ENCODE results near the gene RAI1.

RAI1 gene

DNA sequence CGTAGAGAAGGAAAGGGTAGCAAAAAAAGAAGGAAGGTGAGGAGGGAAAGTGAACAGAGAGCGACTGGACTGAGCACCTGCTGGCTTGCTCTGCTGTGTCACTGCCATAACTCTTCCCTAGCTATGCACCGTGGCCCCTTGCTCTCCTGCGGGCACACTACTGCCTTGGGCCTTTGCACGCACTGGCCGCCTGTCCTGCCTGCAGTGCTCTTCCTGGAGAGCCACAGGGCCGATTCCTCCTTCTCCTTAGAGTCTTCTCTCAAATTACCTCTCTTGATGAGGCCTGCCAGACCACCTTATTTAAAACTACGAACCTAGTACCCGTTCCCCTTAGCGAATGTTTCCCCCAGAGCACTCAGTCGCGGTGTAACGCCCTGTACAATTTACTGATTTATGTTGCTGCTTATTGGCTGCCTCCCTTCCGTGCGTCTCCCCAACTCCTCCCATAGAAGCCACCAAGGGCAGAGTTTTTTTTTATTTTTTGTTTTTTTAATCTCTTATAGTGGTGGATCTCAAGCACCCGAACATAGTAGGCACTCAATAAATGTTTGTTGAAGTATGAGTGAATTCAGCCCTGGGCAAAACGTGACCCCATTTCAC, 70.3 kb downstream of the RAI1 start:
- no peak for DNase-seq (ENCODE audit: low spot score)

DNA sequence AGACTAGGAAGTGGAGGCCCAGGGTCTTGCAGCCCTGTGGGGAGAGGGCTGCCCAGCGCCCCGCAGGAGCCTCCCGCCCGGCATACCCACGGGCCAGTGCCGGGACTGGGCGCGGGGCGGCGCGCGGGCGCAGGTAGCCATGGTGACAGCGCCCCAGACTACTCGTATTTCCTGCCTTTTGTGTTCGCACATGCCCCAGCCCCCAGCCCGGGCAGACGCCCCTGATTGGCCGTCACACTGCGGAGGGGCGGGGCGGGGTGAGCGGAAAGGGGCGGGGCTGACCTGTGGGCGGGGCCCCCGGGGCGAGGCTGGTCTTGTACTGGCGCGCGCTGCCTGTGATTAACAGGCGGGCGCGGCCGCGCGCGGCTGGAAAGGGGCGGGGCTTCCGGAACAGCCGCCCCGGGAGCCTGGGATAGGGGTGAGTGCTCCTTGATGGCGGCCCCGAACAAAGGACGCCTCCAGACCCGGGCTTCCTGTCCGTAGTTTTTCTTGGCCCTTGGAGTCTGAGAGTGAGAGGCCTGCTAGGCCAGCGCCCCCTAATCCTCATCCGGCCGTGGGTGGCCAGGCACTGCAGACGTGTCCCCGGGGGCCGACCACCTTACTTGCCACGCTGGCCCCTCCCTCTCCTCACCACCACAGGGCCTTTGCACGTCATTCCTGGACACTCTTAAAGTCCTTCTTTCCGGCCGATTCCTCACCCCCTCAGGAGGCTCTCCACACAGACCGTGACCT, 71.0 kb downstream of the RAI1 start:
- DNase-seq (ENCODE audit: low spot score): peak; percentile 100

DNA sequence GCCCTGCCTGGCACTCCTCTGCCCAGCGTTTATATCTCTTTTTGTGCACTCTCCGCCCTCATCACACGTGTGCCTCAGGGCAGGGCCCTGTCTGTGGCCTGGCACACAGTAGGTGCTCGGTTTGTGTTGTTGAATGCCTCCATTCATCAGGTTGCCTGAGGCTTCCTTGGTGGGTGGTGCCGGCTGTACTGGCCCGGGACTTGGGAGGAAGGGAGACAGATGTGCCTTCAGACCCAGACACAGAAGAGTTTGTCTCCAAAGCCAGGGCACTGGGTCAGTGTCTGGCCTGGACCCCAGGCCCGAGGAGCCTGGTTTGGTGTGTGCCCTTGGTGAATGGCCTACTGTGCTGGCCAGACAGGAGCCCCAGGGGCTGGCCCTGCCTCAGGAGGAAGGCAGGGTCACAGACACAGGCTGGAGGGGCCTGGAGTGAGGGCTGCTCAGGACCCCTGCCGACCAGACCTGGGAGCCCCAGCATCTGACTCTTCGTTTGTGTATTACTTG, 71.6 kb downstream of the RAI1 start:
- DNase-seq (ENCODE audit: low spot score): no peak

DNA sequence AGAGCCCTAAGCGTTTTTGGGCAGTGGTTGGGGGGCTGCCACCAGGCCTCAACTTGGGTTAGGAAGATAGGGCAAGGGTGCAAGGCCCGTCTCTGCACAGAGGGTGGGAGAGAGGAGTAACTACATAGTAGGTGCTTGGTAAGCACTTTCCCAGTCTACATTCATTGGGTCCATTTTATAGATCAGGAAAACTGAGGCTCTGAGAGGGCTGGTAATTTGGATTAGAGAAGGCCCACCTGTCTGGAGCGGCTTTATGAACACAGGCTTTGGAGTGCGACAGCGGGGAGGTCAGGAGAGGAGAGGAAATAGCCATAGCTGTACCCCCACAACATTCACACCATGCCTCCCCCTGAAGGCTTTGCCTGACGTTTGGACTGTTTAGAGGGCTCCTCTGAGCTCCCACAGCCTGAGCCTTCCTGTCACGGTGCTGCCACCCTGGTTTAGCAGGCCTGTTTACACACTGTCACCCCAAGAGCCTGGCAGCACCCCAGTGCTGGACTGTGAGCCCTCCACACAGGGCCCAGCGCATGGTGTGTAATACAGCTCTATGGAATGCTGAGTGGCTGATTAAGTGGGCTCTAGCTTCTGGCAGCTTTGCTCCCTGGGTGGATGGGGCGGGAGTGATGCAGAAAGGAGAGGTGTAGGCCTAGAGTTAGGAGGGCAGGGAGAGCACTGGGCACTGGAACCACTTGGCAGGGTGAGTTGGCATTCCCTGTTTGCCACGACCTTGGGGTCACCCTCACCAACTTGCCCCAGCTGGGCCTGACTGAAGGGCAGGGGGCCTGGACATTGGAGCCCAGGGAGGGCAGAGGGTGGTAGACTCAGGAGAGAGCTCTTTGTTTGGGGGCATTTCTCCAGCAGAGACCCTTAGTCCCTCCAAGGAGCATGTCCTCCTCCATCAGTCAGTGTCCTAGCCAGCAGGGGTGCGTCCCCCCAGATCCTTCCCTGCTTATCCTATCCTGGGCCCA, 73.7 kb downstream of the RAI1 start:
- no peak for DNase-seq (ENCODE audit: low spot score)

DNA sequence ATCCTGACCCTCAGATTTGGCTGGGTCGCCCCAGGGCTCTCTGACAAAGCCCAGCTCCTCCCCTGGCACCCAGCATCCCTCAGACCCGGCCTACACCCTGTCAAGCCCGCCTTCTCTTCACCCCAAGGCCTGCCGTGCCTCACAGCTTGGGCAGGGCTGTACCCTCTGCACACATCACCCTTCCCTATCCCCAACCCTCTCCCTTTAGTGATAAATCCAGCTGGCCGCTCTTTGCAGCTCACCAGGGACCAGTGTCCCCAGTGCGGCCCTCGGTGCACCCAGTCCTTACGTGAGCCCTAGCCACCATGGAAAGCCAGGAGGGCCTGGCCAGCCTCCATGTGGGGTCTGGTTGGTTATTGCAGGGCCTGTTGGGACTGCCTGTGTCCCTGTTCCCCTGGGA, 74.5 kb downstream of the RAI1 start:
- DNase-seq (ENCODE audit: low spot score): no peak

DNA sequence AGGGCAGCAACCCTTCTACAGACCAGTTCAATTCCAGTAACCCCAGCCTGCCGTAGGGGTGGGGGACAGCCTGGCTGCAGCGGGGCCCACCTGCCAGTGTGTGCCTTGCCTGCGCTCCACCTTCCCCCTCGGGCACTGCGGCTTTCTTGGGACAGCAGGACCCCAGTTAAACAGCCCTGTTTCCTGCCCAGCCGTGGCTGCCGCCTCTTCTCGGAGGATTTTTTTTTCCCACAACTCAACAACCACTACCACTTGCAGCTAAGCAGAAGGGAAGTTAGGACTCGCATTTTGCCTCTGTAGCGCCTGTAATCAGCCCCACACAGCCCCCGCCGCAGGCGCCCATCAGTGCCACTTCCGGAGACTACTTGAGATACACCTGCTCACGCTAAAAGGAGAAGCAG, 76.1 kb downstream of the RAI1 start:
- DNase-seq (ENCODE audit: low spot score): no peak

DNA sequence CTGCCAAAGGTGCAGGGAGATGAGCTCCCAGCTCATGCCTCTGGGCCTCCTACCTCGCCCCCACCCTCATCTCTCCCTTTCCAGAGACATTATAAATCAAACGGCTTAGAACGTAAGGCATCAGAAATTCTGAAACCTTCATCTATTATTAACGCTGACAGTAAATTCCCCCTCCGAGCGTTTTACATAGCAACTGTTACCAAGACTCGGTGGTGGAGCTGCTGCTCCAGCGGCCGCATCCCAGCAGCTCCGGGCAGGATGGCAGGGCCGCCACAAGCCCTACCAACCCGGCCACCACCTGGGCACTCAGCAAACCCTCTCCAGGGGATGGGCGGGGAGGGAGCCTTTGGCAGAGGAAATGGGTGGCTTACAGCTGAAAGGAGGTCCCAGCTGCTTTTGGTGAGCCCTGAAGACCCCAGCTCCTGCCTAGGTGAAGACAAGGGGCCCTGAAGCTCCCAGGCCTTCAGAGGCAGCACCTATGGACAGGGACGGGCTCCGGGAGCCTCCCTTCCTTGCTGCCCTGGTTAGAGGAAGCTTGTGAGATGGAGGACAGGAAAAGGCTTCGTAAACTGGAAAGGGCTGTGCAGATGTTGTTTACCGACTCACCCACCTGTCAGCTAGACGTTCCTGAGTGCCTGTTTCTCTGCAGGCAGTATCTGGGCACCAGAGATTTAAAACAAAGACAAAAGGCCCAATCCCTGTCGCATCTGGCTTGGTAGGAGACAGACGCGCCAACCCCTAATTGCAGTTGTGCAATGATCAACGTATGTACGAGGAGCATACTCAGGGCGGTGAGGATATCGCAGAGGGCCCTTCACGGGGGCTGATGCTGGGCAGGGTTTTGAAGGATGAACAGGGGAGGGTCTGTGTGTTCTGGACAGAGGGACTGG, 76.9 kb downstream of the RAI1 start:
- DNase-seq (ENCODE audit: low spot score): no peak

DNA sequence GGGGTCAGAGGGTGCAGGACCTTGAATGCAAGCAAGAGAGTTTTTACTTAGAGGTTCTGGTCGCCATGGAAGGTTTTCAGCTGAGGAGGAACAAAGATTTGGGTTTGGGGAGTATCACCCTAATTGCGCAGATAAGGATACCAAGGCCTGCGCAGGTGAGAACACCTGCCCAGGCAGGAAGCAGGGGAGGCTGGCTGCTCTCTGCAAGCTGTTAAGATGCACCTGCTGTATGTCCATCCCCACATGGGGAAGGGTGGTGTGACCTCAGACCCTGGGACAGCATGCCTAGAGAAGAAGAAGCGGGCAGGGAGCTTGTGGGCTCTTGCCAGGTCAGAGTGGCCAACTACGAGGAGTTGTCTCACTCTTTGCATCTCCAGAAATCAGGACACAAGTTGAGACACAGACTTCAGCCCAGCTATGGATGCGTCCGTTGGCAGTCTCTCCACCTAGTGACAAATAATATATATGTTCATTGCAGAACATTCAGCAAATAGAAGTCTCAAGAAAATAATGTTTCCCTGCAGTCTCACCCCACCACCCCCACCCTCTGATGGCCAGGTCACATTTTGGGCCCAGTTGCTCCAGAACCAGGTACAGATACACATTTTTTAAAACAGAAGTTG, 77.8 kb downstream of the RAI1 start:
- no peak for DNase-seq (ENCODE audit: low spot score)

DNA sequence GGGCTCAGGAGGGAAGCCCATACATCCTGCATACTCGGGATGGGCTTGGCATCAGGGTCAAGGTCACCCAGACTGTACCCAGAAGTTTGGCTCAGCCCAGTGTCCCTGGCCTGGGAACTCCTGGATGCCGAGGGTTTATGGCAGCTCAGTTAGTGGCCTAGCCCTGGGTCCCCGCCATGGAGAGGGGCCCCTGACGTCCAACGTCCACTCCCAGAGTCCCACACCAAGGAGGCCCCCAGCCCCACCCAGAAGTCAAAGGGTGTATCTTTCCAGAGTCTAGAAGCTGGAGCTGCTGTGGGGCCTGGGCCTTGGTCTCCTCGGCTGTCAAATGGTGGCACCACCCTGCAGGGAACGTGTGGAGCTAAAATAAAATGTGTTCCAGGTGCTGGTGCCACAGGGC, 79.1 kb downstream of the RAI1 start:
- no peak for DNase-seq (ENCODE audit: low spot score)

DNA sequence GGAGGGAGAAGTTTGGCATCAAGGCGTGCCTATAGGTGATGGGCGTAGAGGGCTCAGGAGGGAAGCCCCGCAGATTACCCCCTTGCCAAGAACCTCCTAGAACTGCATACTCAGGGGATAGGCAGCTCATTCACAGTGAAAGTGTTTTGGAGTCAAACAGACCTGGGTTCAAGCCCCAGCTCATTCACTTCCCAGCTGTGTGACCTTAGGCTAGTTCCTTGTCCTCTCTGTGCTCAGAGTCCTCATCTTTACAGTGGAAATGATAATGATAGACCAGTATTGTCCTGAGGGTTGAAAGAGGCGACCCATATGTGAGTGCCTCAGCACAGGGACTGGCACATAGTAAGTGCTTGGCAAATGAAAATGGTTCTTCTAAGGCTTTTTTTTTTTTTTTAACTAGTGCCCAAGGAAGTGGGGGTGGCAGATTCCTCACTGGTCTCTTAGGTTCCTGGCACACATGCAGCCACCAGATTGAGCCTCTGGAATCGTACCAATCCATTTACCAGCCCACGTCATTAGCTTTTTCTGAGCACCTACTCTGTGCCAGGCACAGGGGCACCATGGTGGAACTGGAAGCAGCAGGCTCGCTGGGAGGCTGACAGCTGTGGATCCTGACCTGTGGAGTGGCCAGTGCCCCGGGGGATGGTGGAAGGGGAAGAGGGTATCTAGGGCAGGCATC, 79.8 kb downstream of the RAI1 start:
- DNase-seq (ENCODE audit: low spot score): no peak

DNA sequence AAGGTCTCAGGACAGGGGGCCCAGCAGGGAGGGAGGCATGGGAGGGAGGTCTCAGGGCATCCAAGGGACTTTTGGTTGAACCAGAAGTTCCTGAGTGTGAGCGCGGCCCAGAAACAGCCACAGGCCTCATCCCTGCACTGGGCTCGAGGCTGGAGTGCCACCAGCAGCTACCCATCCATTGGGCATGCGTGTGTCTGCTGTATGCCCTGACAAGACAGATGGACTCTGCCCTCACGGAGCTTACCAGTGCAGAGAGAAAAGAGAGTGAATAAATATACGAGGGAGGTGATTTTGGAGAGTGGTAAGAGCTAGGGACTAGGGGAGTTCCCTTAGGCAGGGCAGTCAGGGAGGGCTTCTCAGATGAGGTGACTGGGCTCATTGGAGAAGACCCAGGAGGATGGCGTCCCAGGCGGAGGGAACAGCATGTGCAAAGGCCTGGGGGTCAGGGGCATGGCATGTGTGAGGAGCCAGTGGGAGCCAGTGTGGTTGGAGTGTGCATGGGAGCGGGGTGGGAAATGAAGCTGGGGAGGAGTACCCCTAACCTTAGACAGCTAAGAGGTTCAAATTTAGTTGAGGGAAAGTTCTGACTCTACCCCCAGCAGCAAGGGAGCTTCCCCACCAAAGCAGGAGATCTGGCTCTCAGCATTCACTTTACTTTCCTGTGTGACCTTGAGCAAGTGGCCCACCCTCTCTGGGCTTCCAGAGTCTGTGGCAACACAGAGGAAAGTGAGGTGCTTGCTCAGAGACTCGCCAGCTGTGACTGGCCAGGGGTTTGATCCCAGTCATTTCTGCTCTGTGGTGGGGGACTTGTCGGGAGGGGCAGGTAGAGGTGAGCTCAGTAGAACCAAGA, 80.9 kb downstream of the RAI1 start:
- DNase-seq (ENCODE audit: low spot score): no peak

DNA sequence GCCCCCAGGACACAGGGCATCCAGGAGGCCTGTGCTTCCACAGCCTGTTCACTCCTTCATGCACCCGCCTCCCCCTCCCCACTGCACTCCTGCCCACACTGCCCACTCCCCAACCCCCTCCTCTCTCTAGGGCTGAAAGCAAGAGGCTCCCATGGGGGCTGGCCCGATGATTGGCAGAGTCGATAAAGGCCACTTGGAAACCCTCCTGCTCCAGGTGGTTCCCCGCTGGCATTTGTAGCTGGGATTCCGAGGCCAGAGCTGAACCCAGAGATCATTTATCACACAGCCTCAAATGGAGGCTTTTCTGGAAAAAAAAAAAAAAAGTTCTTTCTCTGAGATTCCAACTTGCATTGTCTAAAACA, 81.5 kb downstream of the RAI1 start:
- no peak for DNase-seq (ENCODE audit: low spot score)

DNA sequence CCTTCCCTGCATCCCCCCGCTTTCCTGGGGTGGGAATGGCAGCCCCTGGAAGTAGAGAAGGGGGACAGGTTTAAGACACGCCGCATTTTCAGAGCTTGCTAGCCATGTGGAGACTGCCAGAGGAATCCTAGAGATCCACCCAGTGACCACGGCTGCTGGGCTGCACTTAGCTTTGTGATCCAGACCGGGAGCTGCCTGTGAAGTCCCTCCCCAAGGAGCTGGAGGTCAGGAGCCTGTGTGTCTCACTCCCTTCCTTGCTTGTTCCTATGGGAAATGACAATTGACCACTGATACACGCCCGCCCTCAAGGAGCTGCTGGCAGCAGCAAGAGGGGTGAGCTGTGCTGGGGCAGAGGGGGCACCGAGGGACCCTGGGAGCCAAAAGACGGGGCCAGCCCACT, 81.9 kb downstream of the RAI1 start:
- no peak for DNase-seq (ENCODE audit: low spot score)

DNA sequence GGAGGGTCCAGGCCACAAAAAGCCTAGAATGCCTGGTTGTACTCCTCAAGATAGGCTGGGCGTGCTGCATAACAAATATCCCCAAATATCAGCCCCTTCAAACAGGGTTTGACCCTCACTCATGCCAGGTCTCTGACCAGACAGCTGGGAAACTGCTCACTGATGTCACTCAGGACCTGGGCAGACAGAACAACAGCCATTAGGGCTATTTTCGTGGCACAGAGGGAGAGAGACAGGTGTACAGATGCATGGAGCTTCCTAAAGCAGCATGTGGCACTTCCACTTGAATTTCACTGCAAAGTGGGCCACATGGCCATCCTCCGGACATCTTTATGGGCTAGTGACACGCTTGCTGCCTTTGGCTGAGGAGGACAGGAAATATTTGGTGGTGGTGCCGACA, 82.5 kb downstream of the RAI1 start:
- no peak for DNase-seq (ENCODE audit: low spot score)

DNA sequence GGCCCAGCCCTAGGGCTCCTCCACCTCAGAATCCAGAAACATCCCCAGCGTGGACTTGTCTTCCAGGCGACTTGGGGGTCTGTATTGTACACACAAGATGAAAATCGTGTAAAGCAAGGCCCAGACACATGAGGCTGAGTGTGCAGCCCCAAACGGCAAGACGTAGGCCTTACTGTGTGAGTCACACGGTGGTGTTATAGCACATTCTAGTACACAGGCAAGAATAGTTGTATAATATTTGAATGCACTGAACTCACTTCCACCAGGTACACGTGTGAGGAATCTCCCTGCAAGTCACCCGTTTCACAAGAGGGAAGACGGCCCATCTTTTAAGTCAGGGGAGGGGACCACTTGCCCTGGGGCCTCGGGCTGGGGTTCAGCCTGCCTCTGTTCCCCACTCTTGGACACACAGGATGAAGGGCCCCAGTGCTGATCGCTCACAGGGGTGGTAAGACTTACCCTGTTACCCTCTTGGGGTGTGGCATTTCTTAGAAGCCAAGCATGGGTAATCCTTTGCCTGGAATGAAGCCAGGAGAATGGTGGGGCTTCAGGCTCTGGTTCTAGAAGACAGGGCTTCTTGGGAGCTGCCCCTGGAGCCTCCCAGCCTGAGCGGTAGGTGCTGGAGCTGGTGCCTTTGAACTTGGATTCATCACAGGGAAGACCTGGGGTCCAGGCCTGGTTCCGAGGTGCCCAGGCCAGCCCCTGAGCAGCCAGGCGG, 84.3 kb downstream of the RAI1 start:
- DNase-seq (ENCODE audit: low spot score): no peak

DNA sequence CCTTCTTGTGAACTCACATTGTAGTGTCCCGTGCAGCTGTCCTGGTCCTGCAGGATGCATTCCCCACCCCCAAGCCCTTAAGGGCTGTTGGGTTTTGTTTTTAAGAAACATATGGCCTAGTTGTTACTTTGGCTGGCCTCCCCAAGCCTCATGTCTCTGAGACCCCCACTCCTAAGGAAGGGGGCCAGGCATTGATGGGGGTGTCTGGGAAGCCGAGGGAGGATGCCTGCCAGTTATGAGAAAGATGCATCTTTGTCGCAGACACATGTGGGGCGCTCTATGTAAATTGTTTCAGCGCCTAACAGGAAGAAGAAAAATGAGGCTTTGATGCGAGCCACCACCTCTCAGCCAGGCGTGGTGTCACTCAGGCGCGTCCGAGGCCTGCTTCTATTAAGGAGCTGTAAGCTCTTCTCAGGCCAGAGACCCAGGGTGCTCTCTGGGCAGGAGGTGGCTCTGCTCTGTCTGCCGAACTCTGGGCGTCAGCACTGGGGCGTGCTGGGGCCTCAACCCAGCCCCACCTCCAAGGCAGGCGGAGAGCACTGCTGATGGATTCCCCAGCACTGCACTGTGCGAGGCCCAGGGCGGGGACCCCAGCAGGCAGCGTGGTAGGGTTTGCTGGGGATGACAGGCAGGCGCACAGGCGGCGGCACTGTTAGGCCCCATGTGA, 85.0 kb downstream of the RAI1 start:
- no peak for DNase-seq (ENCODE audit: low spot score)

DNA sequence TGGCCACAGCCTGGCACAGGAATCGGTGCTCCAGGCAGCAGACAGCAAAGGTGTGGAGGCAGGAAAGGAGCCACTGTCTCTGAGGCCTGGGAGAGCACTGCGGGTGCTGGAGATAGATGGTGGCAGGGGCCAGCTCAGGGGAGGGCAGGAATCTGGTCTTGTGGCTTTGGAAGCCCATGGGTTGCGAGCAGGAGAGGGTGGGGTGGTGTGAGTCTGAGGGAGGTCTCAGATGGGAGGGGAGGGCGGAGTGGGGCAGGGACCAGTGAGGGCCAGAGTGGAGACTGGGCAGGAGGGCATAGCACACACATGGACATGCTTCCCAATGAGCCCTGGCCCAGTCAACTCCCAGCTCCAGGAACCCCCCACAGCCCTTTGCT, 85.5 kb downstream of the RAI1 start:
- no peak for DNase-seq (ENCODE audit: low spot score)

DNA sequence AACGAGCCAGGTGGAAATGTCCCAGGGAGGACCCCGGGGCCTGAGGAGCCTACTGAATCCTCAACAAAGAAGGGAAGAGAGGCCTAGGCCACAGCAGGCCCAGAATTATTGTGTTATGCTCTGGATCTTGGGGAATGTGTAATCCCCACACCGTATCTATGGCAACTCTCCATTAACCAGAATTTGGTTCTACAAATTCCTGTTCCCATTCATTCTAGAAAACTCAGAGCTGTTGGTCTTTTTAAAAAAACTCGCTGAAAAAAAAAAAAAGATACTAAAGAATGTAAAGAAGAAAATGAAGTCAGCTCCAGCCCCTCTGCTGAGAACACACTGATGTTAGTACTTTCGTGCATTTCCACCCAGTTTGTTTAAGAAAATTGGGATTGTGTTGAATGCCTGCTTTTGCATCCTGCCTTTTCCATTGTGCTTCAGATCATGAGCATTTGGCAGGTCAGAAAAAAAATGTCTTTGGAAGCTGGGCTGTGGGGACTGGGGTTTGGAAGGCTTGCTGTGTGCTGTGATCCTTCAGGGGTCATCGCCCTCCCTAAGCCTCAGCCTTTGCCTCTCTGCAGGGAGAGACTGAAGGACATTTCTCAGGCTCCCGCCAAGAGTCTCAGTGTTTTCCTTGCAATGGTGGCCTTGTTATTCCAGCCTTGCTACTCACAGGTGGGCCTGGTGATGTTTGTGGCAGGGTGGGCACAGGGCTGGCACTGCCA, 86.1 kb downstream of the RAI1 start:
- no peak for DNase-seq (ENCODE audit: low spot score)
